NCI-H82 treated with DMSO at 0.1 percent for 48 hours (cell line): Measurements from ENCODE around the gene FAM13A.

Experiments used
- DNase-seq: peaks from one replicate; lab custom pipeline; 2025; ENCODE audit not compliant: unreplicated experiment; lab: John Stamatoyannopoulos, UW

The FAM13A gene

GRCh38 chr4:88818631-88819470 is 238.1 kb downstream of the FAM13A start:
- DNase-seq, result peak; percentile 44

GRCh38 chr4:88817740-88818139 is 239.2 kb downstream of the FAM13A start:
- no peak for DNase-seq

GRCh38 chr4:88816360-88816759 is 240.6 kb downstream of the FAM13A start:
- DNase-seq, result no peak

- no peak for DNase-seq
These were observed 242.9 kb downstream of the FAM13A start for GRCh38 chr4:88814043-88814617.

DNA sequence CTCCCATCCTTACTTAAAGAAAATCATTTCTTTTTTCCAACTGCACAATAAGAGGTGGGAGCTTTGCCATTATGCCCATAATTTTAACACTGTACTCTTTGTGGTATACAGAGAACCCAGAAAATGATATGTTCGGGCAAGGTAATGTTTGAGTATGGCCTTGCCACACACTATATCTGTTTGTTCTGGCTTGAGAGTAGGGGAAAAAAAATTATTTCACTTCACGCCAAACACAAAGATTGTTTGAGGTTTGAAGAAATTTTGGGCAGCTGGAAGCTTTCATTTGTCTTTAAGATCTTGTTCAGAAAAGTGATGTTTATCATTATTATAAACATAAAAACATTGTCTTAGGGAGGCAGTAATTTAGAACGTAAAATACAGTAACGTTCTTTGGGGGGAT is 244.0 kb downstream of the FAM13A start:
- no peak for DNase-seq

- DNase-seq, result no peak
These were observed 244.6 kb downstream of the FAM13A start for GRCh38 chr4:88812420-88812819.

DNA sequence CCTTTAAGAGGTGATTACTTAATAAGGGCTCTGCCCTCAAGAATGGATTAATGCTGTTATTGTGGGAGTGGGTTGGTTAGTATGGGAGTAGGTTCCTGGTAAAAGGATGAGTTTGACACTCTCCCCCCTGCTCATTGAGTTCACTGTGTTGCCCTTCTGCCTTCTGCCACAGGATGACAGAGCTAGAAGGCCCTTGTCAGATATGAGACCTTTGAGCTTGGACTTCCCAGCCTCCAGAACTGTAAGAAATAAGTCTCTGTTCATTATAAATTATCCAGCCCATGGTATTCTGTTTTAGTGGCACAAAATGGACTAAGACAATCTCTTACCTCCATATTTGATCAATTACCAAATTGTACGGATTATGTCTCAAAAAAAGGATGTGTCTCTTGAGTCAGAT is 245.1 kb downstream of the FAM13A start:
- DNase-seq, result no peak

- no peak for DNase-seq
These were observed 246.7 kb downstream of the FAM13A start for GRCh38 chr4:88810325-88810724.

GRCh38 chr4:88809576-88810219 is 247.3 kb downstream of the FAM13A start:
- no peak for DNase-seq

- no peak for DNase-seq
These were observed 247.9 kb downstream of the FAM13A start for GRCh38 chr4:88809101-88809500.

GRCh38 chr4:88807499-88807898 is 249.5 kb downstream of the FAM13A start:
- DNase-seq, result no peak

DNA sequence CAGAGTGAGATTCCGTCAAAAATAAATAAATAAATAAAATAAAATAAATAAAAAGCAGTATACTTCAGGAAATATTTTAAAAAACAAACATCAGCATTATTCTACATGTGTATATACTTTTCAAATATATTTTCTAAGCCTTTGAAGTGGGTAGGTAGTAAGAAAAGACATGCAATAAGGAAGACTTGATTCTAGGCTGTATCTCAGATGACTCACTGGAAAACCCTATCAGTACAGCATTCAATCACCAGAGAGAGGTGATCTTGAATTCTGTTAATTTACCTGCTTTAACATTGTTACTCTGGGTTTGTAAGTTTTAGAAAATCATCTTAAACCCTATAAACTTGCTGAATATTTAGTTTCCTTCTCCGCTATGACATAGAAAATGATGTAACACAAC is 252.8 kb downstream of the FAM13A start:
- no peak for DNase-seq

DNA sequence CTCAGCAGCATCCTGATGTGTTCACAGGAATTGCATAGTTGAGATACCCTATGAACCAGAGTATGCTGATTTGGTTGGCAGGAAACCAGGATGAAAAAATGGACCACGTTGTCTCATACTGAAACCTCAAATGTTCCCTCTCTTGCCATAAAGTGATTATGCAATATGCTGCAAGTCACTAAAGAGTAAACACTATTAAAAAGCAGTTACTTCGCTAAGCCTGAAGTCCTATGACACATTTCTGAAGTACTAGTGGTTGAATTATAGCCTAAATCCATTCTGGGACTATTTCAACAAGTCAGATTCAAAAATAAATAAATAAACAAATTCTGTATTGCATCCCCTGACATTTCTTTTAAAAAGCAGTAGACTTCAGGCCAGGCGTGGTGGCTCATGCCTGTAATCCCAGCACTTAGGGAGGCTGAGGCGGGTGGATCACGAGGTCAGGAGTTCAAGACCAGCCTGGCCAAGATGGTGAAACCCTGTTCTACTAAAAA is 253.3 kb downstream of the FAM13A start:
- DNase-seq, result no peak

DNA sequence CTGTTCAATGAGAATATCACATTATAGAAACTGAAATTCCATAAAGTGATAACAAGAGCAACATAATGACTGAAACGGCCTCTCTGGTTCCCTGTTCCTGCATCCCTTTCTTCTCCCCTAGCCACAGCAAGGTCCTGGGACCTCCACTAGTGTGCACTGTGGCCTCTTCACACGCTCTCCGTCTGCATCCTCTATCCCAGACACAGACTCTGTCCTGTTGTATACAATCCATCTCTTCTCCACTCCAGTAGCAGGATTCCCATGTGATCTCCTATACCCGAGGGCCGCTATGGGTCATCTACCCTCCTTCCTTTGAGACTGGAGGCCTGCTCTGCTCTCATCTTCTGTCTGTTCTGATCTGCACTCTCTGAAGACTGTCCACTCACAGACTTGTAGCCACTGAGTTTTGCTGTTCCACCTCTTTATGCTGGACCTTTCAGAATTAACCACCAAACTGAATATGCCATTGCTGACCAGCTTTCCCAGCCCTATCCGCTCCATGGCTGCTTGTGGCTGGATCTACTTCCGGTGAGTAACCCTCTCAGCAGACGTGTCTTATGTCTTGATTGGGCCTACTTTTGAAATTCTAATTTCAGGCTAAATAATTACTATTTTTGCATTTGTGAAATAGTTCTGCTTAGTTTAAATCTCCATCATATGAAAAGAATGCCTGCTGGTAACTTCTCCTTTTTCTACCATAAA is 254.2 kb downstream of the FAM13A start:
- no peak for DNase-seq

DNA sequence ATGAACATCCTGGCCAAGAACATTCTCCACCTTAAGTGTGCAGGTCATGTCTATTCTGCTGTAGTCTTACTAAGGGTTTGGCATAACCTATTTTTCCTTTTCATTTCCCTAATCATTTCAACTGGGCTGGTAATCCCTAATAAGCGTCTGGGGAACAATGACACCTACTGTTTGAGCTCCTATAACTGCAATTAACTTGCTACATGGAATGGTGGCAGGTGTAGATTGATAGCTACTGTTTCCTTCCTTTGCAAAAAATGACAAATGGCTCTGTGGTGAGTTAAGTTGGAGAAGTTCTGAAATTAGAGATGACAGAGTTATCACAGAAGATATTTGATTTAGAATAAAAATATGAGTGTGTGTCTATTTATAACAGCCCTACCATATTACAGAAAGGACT is 254.8 kb downstream of the FAM13A start:
- DNase-seq, result no peak

DNA sequence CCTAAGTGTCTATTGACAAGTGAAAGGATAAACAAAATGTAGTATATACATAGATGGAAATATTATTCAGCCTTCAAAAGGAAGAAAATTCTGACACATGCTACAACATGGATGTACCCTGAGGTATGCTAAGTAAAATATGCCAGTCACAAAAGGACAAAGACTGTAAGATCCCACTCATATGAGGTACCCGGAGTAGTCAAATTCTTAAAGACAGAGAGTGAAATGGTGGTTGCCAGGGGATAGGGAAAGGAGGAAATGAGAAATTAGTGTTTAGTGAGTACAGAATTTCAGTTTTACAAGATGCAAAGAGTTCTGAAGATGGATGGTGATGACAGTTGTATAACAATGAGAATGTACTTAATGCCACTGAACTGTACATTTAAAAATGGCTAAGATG is 257.1 kb downstream of the FAM13A start:
- DNase-seq, result no peak

GRCh38 chr4:88797725-88798124 is 259.3 kb downstream of the FAM13A start:
- no peak for DNase-seq

DNA sequence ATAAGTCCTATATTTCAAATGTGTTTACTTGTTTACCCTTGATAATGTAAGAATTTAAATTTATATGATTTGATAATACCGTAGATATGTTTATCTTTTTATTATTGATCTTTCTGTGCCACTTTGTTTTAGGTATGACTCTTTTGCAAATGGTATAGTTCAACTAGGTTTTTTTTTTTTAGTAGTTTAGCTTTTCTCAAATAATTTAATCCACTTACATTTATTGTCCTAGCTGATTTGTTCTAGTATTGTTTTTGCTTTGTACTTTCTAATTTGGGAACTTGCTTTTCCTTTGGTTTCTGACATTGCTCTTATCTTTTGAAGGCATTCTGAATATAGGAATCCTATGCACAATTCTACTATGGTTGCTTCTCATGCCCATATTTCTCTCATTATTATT is 260.4 kb downstream of the FAM13A start:
- DNase-seq, result no peak

GRCh38 chr4:88794952-88795351 is 262.0 kb downstream of the FAM13A start:
- no peak for DNase-seq

GRCh38 chr4:88794087-88794690 is 262.8 kb downstream of the FAM13A start:
- DNase-seq, result no peak

DNA sequence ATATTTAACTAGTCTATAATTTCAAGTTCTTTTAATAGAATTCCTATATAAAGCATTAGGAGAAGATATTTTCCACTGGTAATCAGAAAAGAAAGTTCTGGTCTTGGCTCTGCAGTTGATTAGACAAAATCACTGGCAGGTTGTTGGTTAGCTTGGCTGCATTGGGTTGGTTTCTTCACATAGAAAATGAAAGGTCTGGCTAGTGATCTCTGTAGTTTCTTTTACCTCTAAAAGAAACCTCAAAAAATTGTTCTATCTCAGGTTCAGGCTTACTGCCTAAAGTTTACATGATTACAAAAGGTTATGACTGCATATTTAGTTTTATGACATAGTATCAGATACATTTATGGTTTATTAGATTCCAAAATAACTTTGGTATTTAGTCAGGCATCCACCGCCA is 263.5 kb downstream of the FAM13A start:
- DNase-seq, result no peak
